CD14-positive monocyte (primary cell): ENCODE measurements around the gene TSPAN15. TPM values are rescaled to one million over a fixed set of nuclear protein-coding genes. Genes with fewer than 3 reads are reported as not detected.

Experiments used
- DNase-seq, 3 donors: peaks; one replicate each; pipeline ENCODE4 v3.0.0-alpha.2; 2011 to 2022
- H2AFZ ChIP-seq: 2 replicates; pipeline ENCODE4 v1.6.0; 2012; ENCODE audit warnings: mild to moderate bottlenecking, low read depth, low read length, inconsistent platforms; ENCODE audit not compliant: insufficient read depth, poor library complexity, severe bottlenecking
- H3K27ac ChIP-seq, 2 donors: 1 replicate in 1 of 2; 2 replicates in 1 of 2; pipeline ENCODE4 v1.5.1; 2012 to 2013; ENCODE audit warnings: low read length in 2 of 2, control low read depth in 1 of 2, inconsistent platforms in 1 of 2, low read depth in 1 of 2, mild to moderate bottlenecking in 1 of 2
- H3K27me3 ChIP-seq, 2 donors: one replicate each; pipeline versions ENCODE4 v1.6.0 to v1.6.1; 2011 to 2013; ENCODE audit warnings: low read length in 2 of 2; ENCODE audit not compliant: control insufficient read depth in 2 of 2, insufficient read depth in 2 of 2
- H3K36me3 ChIP-seq, 2 donors: replicated peaks in 1 of 2; 1 replicate in 1 of 2; 2 replicates in 1 of 2; pipeline versions ENCODE4 v1.5.1 to v1.6.1; 2012 to 2013; ENCODE audit warnings: low read length in 2 of 2, control low read depth in 1 of 2, inconsistent platforms in 1 of 2, mild to moderate bottlenecking in 1 of 2; ENCODE audit not compliant: insufficient read depth in 2 of 2, control insufficient read depth in 1 of 2
- H3K4me1 ChIP-seq, 2 donors: 1 replicate in 1 of 2; 2 replicates in 1 of 2; pipeline versions ENCODE4 v1.5.1 to v1.6.1; 2012 to 2013; ENCODE audit warnings: low read length in 2 of 2, control low read depth in 1 of 2, inconsistent platforms in 1 of 2, mild to moderate bottlenecking in 1 of 2, moderate library complexity in 1 of 2; ENCODE audit not compliant: insufficient read depth in 2 of 2, control insufficient read depth in 1 of 2
- H3K4me2 ChIP-seq: replicated peaks from 2 replicates; pipeline ENCODE3; 2012; ENCODE audit warnings: low read length, moderate library complexity, mild to moderate bottlenecking; ENCODE audit not compliant: poor library complexity, severe bottlenecking; ENCODE audit errors: extremely low read depth
- H3K4me3 ChIP-seq, 3 experiments: fragments of 200-600 bp in 1 of 3; sonication (generic) in 1 of 3; replicated peaks in 1 of 3; 1 replicate in 2 of 3; 2 replicates in 1 of 3; pipeline ENCODE4 v1.5.1; 2011 to 2013; ENCODE audit warnings: low read length in 3 of 3, mild to moderate bottlenecking in 3 of 3, control low read depth in 2 of 3, low read depth in 2 of 3, inconsistent platforms in 1 of 3, moderate library complexity in 1 of 3
- H3K79me2 ChIP-seq: 2 replicates; pipeline ENCODE4 v1.6.0; 2012; ENCODE audit warnings: mild to moderate bottlenecking, control low read depth, inconsistent platforms, low read length, moderate library complexity; ENCODE audit not compliant: insufficient read depth
- H3K9ac ChIP-seq: 2 replicates; pipeline ENCODE4 v1.6.0; 2017; ENCODE audit warnings: low read length, mild to moderate bottlenecking; ENCODE audit not compliant: insufficient read depth, poor library complexity, severe bottlenecking
- H3K9me3 ChIP-seq, 2 donors: replicated peaks in 1 of 2; 1 replicate in 1 of 2; 2 replicates in 1 of 2; pipeline versions ENCODE4 v1.5.1 to v1.6.1; 2012 to 2013; ENCODE audit warnings: low read length in 2 of 2, control low read depth in 1 of 2; ENCODE audit not compliant: control insufficient read depth in 1 of 2, insufficient read depth in 1 of 2
- H4K20me1 ChIP-seq: 2 replicates; pipeline ENCODE4 v1.6.0; 2012; ENCODE audit warnings: mild to moderate bottlenecking, low read length, control low read depth, moderate library complexity; ENCODE audit not compliant: insufficient read depth
- H3K27ac Mint-ChIP-seq, 7 donors: one replicate each; pipeline ENCODE4 v1.8.0; 2020; ENCODE audit warnings: mild to moderate bottlenecking in 7 of 7, mixed read lengths in 7 of 7, moderate library complexity in 6 of 7, inconsistent platforms in 2 of 7
- H3K27me3 Mint-ChIP-seq, 3 donors: one replicate each; pipeline ENCODE4 v1.8.0; 2021 to 2022; ENCODE audit warnings: low read depth in 3 of 3, mild to moderate bottlenecking in 3 of 3, mixed read lengths in 3 of 3, moderate library complexity in 3 of 3, inconsistent platforms in 1 of 3
- H3K36me3 Mint-ChIP-seq, 2 donors: one replicate each; pipeline ENCODE4 v1.8.0; 2020; ENCODE audit warnings: mixed read lengths in 2 of 2, inconsistent platforms in 1 of 2, mild to moderate bottlenecking in 1 of 2
- H3K4me1 Mint-ChIP-seq: one replicate; pipeline ENCODE4 v1.8.0; 2020; ENCODE audit warnings: mild to moderate bottlenecking, mixed read lengths
- H3K4me3 Mint-ChIP-seq, 2 donors: one replicate each; pipeline ENCODE4 v1.8.0; 2020; ENCODE audit warnings: mild to moderate bottlenecking in 2 of 2, mixed read lengths in 2 of 2, moderate library complexity in 1 of 2
- H3K9me3 Mint-ChIP-seq, 7 donors: one replicate each; pipeline ENCODE4 v1.8.0; 2020 to 2022; ENCODE audit warnings: mixed read lengths in 7 of 7, mild to moderate bottlenecking in 6 of 7, moderate library complexity in 6 of 7, inconsistent platforms in 2 of 7
- whole genome bisulfite sequencing: methylation state at CpG from one replicate; pipeline ENCODE4 v1.1.5; 2013; ENCODE audit warnings: missing lambda C conversion rate; ENCODE audit not compliant: insufficient coverage; 5-methylcytosine and 5-hydroxymethylcytosine counted together
- intact Hi-C, 2 donors: fragments of 100-400 bp; cut with micrococcal nuclease; formaldehyde crosslinking; loops; one replicate each; pipeline versions ENCODE4 v1.15.0 to v1.15.1; 2023
- polyA plus RNA-seq, 3 donors: library from polyadenylated mRNA; depleted of rRNA in 1 of 3; unstranded in 2 of 3; stranded (reverse) in 1 of 3; fragments of 300-500 nt in 2 of 3; fragments of >200 nt in 1 of 3; fragmentation: Illumina TruSeq in 2 of 3; gene quantifications; 1 replicate in 2 of 3; 2 replicates in 1 of 3; pipeline ENCODE4 v1.2.3, GENCODE V29; 2012 to 2021
- TF ChIP-seq, protein P1 (sequence below): fragments of 200-600 bp; IDR thresholded peaks from one replicate; pipeline ENCODE4 v1.8.0; 2022; ENCODE audit warnings: antibody characterized with exemption, mild to moderate bottlenecking

TSPAN15 gene
- polyA plus RNA-seq, 3 donors, result 0.22 to 0.39 TPM; not detected in 1

DNA sequence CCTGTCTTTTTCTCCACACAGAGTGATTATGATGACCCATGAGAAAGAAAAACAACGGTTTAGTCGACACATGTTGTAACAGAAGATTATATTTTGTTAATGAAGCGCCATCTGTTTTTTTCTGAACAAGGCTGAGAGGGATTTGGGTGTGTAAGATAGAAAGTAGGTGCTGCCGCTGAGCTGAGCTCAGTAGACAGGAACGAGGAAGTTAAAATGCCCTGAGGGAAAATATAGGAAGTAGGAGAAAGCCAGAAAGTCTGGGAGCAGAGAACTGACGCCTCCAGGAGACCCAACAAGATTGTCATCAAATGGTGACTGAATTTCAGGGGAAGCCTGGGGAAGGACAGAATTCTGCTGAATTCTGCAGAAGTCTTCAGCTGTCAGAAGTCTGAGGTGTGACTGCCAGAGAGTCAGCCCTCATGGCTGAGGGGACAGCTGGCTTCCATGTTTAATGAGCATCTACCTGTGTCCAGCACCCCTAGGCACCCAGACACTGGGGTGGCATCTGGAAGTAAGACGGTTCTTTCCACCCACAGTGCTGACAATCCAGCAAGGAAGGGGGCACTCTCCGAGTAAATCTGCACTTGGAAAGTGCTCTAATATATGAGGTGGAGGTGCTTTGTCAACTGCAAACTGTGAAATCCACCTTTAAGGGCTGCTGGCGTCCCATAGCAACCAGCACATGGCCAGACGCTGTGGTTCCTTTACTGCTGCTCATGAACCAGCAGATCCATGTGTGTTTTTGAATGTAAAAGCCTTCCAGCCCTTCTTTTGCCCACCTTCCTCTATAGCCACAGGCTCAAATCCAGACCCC, 12.5 kb upstream of the TSPAN15 start:
- Mint-ChIP-seq H3K27ac (peak overlapping the region in 2 of 7 donors; percentile 6 to 41), H3K9me3 (peaks cover 0 to 5% (median 3%) of the 10 kb centered on the region in 7 donors), H3K36me3 (no peaks in the 10 kb centered on the region), H3K4me1 (peaks cover 24% of the 10 kb centered on the region), H3K4me3 (peak overlapping the region; percentile 3 to 64), H3K27me3 (peaks cover 0 to 10% (median 9%) of the 10 kb centered on the region in 3 donors)
- no peak overlapping the region for H3K27ac ChIP-seq
- H2AFZ ChIP-seq, result peak overlapping the region; percentile 50
- TF ChIP-seq, protein P1, sequence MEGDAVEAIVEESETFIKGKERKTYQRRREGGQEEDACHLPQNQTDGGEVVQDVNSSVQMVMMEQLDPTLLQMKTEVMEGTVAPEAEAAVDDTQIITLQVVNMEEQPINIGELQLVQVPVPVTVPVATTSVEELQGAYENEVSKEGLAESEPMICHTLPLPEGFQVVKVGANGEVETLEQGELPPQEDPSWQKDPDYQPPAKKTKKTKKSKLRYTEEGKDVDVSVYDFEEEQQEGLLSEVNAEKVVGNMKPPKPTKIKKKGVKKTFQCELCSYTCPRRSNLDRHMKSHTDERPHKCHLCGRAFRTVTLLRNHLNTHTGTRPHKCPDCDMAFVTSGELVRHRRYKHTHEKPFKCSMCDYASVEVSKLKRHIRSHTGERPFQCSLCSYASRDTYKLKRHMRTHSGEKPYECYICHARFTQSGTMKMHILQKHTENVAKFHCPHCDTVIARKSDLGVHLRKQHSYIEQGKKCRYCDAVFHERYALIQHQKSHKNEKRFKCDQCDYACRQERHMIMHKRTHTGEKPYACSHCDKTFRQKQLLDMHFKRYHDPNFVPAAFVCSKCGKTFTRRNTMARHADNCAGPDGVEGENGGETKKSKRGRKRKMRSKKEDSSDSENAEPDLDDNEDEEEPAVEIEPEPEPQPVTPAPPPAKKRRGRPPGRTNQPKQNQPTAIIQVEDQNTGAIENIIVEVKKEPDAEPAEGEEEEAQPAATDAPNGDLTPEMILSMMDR, result no peak
- intact Hi-C loops, result no loop called here
- H3K4me1 ChIP-seq, result peaks cover 26 to 28% of the 10 kb centered on the region in 2 donors
- H3K36me3 ChIP-seq, result no peaks in the 10 kb centered on the region
- H3K9ac ChIP-seq, result peak overlapping the region; percentile 27
- H4K20me1 ChIP-seq, result no peaks in the 10 kb centered on the region
- H3K79me2 ChIP-seq, result no peaks in the 10 kb centered on the region
- peaks cover 0 to 3% of the 10 kb centered on the region in 2 donors for H3K9me3 ChIP-seq
- H3K4me3 ChIP-seq, result peak overlapping the region in 1 of 3 experiments; percentile 43
- H3K27me3 ChIP-seq, result no peaks in the 10 kb centered on the region
- 38% methylated on average over 4 of the region's 10 CpGs for WGBS
- peak overlapping the region; percentile 58 for H3K4me2 ChIP-seq
- peak in 2 of 3 donors; percentile 31 to 34 for DNase-seq

DNA sequence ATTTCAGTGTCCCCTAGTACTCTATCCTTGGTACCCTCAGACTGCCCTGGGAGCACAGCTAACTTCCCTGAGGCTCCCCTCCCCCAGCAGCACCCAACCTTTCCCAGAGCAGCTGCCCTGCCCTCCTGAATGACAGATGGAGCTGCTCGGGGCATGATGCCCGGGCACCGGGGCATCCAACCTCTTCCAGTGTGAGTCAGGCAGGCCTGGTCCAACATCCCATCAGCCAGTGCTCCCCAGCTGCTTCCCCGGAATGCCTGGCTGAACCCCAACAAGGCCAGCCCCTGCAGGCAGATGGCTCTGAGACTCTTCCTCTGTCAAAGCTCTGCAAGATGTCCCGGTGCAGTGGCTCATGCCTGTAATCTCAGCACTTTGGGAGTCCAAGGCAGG, 11.9 kb upstream of the TSPAN15 start:
- Mint-ChIP-seq H3K9me3 (peaks cover 1 to 4% (median 3%) of the 10 kb centered on the region in 7 donors), H3K4me3 (peak overlapping the region; percentile 45 to 64), H3K4me1 (peaks cover 24% of the 10 kb centered on the region), H3K27me3 (peaks cover 0 to 9% (median 9%) of the 10 kb centered on the region in 3 donors), H3K27ac (peak overlapping the region in 2 of 7 donors; percentile 52 to 91), H3K36me3 (no peaks in the 10 kb centered on the region)
- Histone ChIP-seq H3K4me3 (peak overlapping the region in 1 of 3 experiments; percentile 32), H3K9ac (no peak overlapping the region), H3K27me3 (no peaks in the 10 kb centered on the region), H4K20me1 (no peaks in the 10 kb centered on the region), H3K36me3 (no peaks in the 10 kb centered on the region), H3K4me1 (peaks cover 26 to 28% of the 10 kb centered on the region in 2 donors), H2AFZ (peak overlapping the region; percentile 19), H3K9me3 (peaks cover 0 to 3% of the 10 kb centered on the region in 2 donors), H3K27ac (no peak overlapping the region), H3K4me2 (peak overlapping the region; percentile 34), H3K79me2 (no peaks in the 10 kb centered on the region)
- DNase-seq, result no peak
- TF ChIP-seq, protein P1, result no peak
- WGBS, result 77% methylated on average over 5 of the region's 5 CpGs
- intact Hi-C loops, result no loop called here
